Fibroblast of peridontal ligament (primary cell): ENCODE results near the gene RNF151.
"Not testable (repeated sequence)": the region's sequence is repeated elsewhere in the genome, so short reads cannot be mapped to it uniquely, and the experiment has no call there.

Experiments
- DNase-seq: peaks from one replicate; pipeline ENCODE4 v3.0.0-alpha.2; 2010; ENCODE audit errors: extremely low read depth

The RNF151 gene

DNA sequence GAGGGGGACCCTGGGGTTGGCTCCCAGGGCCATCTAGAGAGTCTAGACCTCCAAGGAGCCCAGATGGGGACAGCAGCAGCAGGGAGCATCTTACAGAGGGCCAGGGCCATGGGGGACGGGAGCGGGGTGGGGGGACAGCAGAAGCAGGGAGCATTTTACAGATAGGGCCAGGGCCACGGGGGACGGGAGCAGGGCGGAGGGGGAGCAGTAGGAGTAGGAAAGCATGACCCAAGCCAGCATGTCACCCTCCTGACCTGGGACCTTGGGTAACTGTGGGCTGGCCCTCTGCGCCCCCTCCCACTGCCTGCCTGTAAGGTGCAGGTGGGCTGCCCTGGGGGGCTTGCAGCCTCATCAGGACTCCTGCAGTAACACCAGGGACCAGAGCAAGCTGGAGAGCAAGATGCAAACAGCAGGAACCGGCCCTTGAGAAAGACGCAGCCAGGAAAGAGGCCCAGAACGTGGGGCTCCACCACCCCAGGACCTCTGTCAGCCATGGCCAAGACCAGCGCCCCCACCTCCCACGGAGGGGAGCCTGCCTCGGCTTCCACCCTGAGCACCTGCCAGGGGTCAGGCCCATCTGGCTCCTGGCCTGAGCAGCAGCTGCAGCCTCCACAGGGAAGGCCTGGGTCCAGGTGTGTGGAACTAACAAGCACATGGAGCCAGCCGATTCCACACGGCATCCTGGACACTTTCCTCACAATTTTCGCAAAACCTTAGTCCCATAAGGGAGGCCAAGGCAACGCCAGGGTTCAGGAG lies 40.6 kb downstream of the RNF151 start:
- DNase-seq: no peak

DNA sequence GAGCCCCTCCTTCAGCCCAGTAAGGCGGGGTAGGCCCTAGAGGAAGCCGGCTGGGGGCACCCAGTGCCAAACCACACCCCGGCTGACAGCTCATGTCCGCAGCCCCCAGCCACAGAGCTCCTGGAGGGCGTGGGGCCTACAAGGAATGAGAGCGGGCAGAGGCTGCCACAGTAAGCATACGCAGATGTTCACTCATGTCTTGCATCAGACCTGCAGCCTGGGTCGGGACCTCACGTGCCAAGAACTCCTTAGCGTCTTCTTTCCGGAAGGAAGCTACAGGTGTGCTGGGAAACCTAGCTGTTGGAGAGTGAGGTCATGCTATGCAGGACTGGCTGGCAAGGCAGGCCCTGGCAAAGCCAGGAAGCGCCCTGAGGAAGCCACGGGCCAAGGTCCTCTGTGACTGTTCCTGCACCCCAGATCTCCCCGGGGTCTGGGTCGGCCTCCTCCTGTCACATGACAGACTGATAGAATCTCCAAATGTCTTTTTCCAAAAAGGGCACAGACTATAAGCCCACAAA lies 41.4 kb downstream of the RNF151 start:
- DNase-seq: peak; percentile 78

DNA sequence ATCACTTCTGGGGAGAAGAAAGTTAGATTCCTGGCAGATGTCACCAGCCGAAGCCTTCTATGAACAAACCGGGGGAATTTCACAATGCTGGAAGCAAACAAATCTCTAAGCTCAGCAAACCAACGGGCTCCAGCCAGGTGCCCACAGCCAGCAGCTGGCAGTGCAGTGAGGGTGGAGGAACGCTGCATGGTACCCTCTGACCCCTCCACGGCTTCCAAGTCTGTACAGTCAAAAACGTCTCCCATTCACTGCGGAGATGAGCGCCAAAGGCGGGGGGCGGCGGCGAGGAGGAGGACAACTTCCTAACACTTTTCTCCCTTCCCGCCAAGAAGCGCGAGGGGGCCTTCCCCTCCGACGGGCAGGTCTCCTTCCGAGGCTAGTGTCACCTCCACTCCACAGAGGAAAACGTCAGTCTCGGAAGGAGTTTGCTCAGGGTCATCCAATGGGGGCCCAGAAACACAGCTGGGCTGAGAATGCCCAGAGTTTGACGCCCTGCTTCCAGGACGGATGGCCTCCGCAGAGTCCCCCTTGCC lies 42.0 kb downstream of the RNF151 start:
- peak; percentile 60 for DNase-seq

DNA sequence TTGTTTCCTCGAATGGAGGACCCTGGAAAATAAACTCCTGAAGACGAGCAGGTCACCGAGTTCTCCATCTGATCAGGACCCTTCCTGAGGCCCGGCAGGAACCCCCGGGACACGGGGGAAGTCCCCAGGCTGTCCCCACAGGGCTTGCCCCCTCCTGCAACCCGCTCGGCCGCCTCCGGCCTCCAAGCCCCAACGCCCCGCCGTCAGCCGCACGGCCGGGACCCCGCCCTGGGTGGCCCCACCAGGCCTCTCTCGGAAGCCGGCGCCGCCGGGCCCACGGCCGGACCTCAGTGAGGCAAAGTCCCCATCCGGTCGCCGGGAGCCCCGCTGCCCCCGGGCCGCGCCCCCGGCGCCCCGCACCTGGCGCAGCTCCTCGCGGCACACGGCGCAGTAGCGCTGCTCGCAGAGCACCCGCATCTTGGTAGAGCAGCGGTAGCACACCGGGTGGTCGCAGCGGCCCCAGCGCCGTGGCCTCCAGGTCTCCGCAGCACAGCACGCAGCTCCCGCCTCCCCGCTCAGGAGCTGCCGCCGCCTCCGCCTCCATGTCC lies 42.6 kb downstream of the RNF151 start:
- no peak for DNase-seq

DNA sequence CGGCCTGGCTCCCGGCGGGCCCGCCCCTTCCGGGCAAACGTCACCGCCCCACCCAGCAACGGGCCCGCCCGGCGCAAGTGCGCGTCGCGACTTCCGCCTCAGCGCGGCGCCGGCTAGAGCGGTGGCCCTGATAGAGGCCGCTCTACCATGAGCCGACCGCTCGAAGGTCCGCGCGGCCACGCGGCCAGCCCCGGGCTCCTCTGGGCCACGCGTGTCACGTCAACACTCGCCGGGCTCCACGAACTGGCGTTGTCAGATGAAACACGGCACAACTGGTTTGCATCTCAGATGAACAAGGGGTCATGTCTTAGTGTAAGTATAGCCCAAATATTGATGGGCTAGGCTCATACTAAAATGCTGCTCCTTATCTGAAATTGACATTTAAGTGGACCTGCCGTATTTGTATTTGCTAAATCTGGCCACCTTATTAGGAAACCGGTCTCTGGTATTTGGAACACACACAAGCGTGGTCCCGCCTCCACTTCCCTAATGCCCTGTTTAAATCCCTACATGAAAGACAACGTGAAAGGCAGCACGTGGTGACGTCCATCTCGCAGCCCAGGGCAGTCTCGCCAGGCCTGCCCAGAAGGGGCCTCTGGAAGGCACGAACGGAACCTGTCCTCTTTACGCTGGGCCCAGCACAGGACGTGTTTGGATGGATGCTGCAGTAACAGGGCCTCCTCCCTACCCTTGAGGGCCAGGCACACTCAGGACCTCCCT lies 43.3 kb downstream of the RNF151 start, which contains the start of gene ZNF598:
TSS of gene ZNF598 (minus strand) at position 31 of the 720 bp plus-strand sequence.
- peak; percentile 76 for DNase-seq

DNA sequence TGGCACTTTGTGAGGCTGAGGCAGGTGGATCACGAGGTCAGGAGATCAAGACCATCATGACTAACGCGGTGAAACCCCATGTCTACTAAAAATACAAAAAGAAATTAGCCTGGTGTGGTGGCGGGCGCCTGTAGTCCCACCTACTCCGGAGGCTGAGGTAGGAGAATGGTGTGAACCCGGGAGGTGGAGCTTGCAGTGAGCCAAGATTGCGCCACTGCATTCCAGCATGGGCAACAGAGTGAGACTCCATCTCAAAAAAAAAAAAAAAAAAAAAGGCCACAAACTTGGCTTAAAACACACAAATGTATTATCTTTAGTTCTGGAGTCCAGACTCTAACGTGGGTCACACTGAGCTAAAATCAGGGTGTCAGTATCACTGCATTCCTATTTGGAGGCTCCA lies 45.1 kb downstream of the RNF151 start:
- DNase-seq: not testable (repeated sequence)

DNA sequence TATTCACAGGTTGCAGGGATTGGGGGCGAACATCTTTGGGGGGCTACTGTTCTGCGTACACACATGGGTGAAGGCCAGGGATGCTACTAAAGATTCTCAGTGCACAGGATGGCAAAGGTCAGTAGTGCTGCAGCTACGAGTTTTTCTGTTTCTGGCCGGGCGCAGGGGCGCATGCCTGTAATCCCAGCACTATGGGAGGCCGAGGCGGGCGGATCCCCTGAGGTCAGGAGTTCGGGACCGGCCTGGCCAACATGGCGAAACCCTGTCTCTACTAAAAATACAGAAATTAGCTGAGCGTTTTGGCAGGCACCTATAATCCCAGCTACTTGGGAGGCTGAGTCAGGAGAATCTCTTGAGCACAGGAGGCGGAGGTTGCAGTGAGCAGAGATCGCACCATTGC lies 46.9 kb downstream of the RNF151 start:
- no peak for DNase-seq

DNA sequence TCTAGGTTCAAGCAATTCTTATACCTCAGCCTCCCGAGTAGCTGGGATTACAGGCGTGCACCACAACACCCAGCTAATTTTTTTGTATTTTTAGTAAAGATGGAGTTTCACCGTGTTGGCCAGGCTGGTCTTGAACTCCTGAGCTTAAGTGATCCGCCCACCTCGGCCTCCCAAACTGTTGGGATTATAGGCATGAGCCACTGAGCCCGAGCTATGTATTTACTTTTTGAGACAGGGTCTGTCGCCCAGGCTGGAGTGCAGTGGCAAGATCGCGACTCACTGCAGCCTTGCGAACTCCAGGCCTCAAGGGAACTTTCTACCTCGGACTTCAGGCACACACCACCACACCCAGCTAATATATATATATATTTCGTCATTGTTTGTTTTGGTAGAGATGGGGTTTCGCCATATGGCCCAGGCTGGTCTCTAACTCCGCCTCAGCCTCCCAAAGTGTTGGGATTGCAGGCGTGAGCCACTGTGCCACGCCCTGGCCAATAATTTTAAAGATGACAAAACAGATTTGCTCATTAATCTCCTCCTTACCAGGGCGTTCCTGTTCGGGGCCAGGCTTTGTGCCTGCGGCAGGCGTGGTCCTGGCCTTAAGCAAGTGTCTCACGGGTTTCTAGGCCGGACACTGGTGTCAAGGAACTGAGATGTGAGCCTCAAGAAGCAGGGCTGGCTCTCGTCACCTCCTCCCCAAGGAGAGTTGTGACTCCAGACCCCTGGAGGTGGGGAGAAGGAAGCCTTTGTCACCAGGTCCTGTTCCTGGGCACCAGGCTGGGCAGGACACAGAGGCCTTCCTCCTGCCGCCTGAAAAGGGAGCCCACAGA lies 48.7 kb downstream of the RNF151 start:
- DNase-seq: peak; percentile 53

DNA sequence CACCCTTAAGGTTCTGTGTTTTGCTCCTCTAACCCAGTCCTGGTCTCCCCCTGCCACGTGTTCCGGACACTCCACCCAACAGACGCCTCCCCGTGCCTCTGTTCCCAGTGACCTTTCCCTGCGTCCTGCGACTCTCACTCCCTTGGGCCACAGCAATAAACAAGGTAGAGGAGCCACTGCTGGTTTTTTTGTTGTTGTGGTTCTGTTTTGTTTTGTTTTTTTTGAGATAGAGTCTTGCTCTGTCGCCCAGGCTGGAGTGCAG lies 49.2 kb downstream of the RNF151 start:
- no peak for DNase-seq

DNA sequence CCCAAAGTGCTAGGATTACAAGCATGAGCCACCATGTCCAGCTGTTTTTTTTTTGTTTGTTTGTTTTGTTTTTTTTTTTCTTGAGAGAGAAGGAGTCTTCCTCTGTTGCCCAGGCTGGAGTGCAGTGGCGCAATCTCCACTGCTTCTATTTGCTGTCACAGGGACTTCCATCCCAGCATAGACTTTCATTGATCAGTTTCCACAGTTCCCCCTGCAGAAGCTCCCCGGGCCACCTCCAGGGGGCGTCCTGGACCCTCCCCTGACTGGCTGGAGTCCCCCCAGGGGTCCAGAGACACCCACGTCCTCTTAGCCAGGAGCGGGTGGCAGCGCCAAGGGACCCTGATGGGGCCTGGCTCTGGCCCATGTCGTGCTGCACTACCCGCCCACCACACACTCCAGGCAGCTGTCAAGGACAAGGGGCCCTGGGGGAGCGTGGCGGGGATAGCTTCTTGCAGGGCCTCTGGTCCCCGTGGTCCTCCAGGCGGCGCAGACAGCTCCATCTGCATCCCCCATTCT lies 49.8 kb downstream of the RNF151 start:
- DNase-seq: no peak
